HG02981 (cell line): ENCODE measurements around the gene CD164L2.
"Not testable (repeated sequence)": the region's sequence is repeated elsewhere in the genome, so short reads cannot be mapped to it uniquely, and the experiment has no call there.

ENCODE experiments used
- ATAC-seq: cut with Tn5 transposase; IDR thresholded peaks from one replicate; pipeline ENCODE4 v1.9.1; 2021; ENCODE audit warnings: mild to moderate bottlenecking, moderate library complexity; ENCODE audit not compliant: unreplicated experiment

Gene CD164L2

DNA sequence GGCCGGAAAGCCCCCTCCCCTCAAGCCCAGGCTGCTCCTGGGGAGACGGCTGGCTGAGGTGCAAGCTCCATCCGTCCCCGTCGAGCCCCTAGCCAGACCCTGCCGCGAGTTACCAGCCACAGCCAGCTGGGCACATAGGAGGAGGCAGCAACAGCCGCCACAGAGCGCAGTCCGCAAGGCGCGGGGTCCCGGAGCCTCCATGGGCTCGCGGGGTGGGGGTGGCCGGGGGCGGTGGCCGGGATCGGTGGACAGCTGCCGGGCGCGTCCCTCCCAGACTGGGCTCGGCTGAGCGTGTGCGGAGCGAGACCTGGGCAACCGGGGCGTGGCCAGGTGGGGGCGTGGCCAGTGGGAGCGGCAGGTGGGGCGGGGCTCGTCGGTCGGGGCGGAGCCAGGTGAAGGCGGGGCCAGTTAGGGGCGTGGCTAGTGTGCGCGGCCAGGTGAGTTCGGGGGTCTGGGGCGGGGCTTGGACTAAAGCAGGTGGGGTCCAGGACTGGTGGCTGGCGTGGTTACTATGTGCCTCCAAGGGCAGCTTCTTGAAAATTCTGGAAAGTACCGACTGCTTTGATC is at the start of gene CD164L2:
Gene CD164L2, minus strand, starts transcription at position 295 of the 567 bp plus-strand sequence. Its CDS starts 94 bp downstream, at position 201.
- ATAC-seq: no peak

DNA sequence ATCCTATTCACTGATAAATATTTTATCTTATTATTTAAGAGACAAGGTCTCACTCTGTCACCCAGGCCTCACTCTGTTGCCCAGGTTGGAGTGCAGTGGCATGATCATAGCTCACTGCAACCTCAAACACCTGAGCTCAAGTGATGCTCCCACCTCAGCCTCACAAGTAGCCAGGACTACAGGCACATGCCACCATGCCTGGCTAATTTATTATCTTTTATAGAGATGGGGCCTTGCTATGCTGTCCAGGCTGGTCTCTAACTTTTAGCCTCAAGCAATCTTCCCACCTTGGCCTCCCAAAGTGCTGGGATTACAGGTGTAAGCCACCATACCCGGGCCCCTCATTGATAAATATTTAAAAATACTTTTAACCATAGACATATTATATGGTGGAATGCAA is 49.6 kb upstream of the CD164L2 start:
- ATAC-seq: not testable (repeated sequence)

GRCh38 chr1:27431601-27431940 is 48.4 kb upstream of the CD164L2 start:
- no peak for ATAC-seq

DNA sequence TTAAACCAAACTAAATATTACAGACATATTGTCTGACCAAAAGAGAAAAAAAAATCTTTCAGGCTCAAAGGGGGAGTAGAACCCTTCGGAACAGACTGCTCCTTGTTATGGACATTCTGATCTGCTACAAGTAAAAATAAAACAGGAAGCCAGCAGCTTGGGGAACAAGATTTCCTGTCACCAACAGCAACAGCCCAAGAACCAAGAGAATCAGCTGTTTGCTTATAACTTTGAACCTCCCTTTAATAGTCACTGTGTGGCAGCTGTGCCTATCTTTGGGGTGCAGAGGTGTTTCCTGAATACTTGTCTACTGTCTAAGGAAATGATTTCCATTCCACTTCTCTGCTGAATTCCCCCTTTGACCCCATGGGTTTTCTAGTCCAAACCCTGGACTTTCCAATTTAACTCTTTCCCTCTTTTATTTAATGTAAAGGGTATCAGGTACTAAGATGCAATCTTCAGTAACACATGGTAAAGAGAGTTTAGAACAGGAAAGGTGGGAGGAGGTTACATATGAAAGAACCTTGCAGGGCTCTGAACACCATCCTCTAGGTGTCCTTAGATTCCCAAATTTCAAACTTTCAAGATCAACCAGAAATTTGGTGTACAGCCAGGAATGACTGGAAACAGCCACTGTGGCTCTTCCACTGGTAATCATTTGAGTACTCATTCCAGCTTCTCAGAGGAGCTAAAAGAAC is 47.9 kb upstream of the CD164L2 start:
- ATAC-seq: no peak

GRCh38 chr1:27429029-27429425 is 45.9 kb upstream of the CD164L2 start:
- no peak for ATAC-seq

- ATAC-seq: no peak
Measured at GRCh38 chr1:27428316-27429028, 45.3 kb upstream of the CD164L2 start.

DNA sequence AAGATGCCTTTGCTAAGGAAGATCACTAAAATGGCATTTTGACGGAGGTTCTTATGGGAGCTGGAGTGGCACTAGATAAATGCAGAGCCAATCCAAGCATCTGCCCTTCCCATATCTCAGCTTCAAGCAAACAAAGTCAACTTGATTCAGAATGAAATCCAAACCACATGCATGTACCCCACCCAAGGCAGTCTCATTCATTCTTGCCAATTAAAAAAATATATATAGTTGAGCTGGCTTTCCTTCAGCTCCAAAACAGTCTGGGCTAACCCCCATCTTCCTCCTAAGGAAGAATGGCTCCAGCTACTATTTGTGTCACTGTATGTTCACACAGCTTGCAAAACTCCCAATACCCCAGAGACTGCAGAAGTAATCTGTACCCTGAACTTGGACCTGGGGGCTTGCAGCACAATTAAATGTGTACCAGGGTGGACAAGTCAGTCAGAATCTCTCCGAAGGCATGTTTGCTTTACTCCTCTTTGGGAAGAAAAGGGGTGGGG is 44.7 kb upstream of the CD164L2 start:
- no peak for ATAC-seq

DNA sequence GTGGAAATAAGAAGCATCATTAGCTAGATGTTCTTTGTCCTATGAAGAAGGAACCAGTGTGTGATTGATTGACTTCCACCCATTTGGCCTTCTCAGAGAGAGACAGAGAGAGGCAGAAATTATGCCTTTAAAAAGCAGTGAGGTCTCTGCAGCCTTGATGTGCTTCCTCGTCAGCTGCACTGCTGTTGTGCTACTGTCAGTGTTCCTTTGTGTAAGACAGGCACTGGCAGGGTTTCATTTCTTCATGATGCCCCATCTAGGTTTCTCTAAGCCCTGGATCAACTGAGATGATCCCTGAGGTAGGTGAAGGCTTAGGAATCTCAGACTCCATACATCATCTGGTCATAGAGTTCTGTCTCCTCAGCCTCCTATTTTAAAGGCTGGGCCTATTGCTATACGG is 44.2 kb upstream of the CD164L2 start:
- no peak for ATAC-seq

- ATAC-seq: no peak
Measured at GRCh38 chr1:27423709-27424108, 40.6 kb upstream of the CD164L2 start.

- no peak for ATAC-seq
Measured at GRCh38 chr1:27418326-27419185, 35.4 kb upstream of the CD164L2 start.

DNA sequence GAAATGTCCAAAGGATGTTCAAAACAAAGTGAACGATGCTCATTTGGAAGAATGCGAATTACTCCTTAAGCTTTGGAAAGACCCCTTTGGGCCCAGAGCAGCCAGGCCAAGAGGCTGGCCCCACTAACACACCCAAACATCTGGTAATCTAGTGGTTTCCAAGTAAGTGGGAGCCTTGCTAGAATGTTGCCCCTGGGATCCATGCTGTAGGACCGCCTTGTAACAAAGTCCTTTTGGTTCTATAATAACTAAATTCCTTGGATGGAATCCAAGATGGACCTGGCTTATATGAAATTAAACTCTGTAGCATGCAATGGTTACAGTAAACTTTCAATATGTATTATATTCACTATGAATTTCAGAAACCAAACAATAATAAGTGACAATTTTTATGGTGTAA is 34.6 kb upstream of the CD164L2 start:
- ATAC-seq: no peak

- no peak for ATAC-seq
Measured at GRCh38 chr1:27416387-27417111, 33.4 kb upstream of the CD164L2 start.

DNA sequence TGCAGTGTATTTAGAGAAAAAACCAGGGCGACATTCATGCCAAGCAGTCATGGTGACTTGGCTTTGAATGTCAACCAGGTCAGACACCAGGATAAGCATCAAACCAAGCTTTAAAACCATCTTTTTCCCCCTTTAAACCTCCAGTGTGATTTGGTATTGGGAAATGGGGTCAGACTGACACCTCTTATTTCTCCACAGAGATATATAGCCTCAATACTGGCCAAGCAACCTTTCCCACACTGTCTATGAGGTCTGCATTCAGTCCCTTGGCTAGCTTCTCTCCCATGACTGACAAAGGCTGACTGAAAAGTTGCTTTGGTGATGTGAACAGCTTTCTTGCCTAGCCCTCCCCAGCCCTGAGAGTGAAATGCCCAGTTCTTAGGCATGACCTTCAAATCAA is 31.0 kb upstream of the CD164L2 start:
- no peak for ATAC-seq

GRCh38 chr1:27413004-27413403 is 29.9 kb upstream of the CD164L2 start:
- no peak for ATAC-seq

DNA sequence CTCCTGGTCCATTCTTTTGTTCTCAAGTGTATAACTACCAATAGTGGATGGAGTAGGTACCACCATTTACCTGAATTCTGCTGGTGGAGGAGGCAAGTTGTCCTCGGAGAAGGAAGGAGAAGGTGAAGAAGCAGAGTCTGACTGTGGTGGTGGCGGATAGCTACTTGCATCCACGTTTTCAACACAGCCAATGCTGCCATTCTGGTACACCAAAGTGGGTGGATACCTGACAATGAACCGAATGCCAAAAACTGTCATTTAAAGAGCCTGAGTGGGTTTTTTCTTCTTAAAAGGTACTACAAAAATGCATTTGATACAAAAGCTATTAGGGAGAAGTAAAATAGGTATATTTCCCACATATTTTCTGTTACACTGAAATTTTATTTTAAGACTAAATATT is 29.4 kb upstream of the CD164L2 start:
- no peak for ATAC-seq

DNA sequence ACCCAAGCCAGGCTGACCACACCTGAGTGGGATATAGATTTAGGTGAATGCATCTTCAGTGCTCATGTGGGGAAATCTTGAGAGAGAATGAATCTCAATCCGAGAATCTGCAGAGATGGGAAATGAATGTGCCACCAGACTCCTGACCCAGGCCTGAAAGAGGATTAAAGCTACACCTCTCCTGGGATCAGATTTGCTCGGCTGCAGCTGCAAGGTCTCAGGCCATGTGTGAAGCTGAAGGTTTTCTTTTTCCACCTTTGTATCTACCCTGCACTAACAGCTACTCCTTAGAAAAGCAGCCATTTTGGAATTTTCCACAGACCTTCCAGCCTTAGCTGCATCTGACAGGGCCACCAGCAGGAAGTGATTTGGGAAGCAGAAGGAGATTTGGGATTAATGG is 27.6 kb upstream of the CD164L2 start:
- ATAC-seq: no peak

GRCh38 chr1:27409669-27410068 is 26.5 kb upstream of the CD164L2 start:
- ATAC-seq: no peak

DNA sequence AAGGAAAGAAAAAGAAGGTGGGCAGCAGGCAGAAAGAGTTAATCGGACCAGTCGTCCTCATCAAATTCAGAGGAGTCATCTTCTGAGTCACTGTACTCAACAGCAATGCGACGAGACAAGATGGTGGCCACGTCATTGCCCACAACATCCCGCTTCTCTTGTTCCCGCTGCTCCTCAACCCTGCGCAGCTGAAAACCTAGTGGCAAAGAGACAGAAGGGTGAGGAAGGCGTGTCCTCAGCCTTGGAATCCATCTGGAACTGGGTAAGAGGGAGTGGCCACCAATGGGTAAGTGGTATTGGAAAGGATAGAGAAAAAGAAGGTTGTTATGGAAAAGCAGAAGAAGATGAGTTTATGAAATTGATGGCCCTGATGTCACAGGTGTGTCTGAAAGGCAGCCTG is 25.0 kb upstream of the CD164L2 start:
- no peak for ATAC-seq

DNA sequence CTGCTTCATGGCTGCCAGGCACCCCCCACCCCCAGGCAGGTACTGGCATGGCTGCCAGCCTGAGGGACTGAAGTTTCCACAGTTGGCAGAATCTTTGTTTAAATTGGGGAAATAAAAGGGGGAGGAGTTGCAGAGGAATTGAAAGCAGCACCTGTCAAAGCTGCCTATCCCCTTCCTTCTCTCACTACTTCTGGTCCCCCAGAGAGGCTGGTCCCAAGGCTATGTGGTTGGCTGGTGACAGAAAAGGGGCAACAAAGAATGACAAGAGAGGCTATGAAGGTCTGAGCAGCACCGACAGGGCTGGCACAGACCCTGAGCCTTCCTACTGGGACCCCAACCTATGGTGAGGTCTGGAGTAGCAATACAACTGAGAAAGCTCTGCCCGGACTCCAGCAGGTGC is 23.7 kb upstream of the CD164L2 start:
- not testable (repeated sequence) for ATAC-seq

- ATAC-seq: no peak
Measured at GRCh38 chr1:27406362-27406680, 23.2 kb upstream of the CD164L2 start.
